Globus pallidus (tissue), 1 donor: ENCODE results near the gene UTP4.
"Not testable (repeated sequence)": the region's sequence is repeated elsewhere in the genome, so short reads cannot be mapped to it uniquely, and the experiment has no call there.

Source experiments
- DNase-seq: peaks from one replicate; pipeline ENCODE4 v3.0.0-alpha.2; 2015; ENCODE audit warnings: low spot score

Gene UTP4

DNA sequence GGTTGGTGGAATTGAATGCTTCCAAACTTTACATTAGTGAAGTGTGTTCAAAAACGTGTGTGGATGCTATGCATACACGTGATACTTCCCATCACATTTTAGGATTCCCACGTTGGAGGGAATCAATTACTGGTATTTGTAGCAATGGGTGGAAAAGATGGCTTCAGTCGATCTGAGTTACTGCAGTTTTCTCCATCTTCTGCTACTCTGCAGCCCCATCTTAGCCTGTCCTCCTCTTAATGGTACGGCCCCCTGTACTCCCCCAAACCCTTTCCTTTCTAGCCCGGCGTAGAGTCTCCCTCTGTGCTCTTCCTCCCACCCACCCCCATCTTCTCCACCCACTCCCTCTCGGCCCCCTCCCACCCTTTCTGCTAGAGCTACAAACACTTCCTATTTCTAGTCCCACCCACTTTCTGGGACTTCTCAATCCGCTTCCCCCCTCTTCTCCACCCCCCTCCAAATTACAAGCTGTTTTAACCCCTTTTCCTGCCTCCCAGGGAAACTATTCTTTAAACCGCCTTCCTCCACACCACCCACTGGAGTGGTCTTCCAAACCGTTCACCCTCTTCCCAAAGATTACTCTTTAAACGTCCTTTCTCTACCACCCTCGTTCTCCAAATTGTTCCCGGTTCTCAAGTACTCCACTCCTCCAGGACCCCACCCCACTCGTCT lies 1.1 kb upstream of the UTP4 start:
- DNase-seq: peak; percentile 34

DNA sequence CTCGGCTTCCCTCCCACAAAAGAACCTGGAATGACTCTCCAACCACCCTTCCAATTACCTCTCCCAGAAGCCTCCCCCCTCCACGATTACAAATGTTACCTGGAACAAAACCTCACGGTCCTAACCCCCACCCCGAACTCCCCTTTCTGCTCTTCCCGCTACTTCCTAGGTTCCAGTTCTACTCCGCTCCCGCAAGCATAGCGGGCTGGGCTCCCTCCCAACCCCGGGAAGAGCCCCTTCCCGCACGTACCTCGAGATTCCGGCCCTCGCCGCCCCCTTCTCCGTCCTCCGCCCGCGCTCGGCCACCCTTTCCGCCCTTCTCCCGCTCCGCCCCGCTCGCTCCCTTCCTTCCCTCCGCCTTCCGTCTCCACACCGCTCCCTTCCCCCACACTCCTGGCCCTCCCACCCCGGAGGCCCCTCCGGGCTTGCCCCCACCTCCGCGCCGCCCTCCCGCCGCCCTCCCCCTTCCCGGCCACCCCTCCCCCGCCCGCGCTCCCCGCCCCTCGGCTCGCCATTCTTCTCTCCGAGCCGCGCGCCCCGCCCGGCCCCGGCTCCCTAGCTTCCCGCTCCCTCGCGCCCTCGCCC lies 518 bp upstream of the UTP4 start:
- peak; percentile 43 for DNase-seq

DNA sequence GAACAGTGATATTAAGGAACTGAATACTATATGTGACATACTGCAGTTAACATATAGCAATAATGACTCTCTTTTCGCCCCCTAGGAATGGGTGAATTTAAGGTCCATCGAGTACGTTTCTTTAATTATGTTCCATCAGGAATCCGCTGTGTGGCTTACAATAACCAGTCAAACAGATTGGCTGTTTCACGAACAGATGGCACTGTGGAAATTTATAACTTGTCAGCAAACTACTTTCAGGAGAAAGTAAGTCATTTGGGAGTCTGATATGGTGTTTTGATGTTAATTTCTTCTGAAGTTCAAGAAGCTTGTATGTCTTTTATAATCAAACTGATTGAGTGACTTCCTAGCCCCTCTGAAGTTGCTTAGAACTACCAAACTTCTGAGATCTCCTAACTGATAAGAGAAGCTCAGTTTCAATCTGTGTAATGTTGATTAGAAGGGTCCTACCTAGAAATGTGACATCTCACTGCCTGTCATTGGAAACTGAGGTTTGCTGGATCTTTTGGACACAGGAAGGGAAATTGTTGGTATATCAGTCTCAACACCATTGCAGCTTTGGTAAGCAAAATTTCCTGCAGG lies 1.0 kb downstream of the UTP4 start:
- no peak for DNase-seq

DNA sequence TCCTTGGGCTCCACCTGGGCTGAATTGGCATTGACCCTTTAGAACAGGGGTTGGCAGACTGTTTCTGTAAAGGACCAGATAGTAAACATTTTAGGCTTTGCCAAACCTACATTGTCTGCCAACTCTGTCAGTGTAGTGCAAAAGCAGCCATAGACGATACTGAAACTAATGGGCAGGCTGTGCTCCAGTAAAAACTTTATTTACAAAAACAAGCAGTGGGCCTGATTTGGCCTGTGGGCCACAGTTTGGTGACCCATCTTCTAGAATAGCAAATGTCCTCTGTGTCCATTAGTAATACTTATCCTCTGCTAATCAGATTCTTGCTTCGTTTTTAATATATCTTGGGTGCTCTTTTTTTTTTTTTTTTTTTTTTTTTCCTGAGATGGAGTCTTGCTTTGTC lies 6.2 kb downstream of the UTP4 start:
- no peak for DNase-seq

DNA sequence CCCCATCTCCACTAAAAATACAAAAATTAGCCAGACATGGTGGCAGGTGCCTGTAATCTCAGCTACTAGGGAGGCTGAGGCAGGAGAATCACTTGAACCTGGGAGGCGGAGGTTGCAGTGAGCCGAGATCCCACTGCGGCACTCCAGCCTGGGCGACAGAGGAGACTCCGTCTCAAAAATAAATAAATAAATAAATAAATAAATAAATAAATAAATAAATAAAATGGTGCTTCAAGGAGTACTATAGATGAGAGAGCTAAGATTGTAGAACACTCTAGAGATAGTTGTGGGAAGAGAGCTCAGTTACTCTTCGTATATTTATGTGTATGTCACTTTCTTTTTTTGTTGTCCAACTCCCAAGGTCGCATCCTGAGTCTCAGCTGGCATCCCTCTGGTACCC lies 7.0 kb downstream of the UTP4 start:
- DNase-seq: not testable (repeated sequence)

DNA sequence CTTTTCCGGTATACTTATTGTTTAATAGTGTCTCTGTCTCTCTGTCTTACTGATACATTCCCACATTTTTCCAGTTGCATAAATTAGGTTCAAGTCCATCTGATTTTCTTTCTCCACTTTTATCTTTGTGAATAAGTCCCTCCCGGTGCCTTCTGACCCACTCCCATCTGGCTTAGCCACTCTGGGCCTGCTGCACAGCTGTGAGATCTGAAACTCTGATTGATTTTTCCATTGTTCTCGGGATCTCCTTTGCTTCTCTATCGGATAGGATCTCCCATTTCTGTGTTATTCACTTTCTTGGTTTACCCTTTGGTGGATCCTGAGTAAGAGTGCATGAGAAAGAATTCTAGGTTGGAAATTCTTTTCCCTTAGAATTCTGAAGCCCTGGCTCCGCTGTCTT lies 8.6 kb downstream of the UTP4 start:
- DNase-seq: no peak

DNA sequence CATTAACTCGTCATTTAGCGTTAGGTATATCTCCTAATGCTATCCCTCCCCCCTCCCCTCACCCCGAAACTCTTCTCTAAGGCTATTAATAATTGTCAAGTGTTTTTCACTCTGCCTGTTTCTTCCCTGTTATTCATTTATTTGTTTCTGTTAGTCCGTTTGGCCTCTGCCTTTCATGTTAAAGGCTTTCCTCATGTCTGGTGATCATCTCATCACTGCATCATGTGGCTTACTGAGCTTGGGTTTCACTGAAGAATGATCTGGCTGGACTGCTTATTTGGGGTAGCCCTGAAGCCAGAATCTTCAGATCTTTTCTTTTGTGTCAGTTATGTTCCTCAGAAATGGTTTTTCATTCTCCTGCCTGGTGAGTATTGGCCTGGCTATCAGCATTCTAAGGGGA lies 9.5 kb downstream of the UTP4 start:
- no peak for DNase-seq

DNA sequence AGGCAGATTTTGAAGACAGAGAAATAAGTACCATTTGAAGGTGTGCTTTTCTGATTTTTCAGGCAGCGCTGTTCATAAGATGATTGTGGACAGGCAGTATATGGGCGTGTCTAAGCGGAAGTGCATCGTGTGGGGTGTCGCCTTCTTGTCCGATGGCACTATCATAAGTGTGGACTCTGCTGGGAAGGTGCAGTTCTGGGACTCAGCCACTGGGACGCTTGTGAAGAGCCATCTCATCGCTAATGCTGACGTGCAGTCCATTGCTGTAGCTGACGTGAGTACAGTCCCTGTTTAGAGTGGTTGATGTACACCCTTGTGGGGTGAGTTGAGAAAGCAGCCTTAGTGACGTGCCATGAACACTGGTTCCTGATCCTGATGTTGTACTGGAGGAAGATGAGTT lies 10.7 kb downstream of the UTP4 start:
- DNase-seq: no peak

DNA sequence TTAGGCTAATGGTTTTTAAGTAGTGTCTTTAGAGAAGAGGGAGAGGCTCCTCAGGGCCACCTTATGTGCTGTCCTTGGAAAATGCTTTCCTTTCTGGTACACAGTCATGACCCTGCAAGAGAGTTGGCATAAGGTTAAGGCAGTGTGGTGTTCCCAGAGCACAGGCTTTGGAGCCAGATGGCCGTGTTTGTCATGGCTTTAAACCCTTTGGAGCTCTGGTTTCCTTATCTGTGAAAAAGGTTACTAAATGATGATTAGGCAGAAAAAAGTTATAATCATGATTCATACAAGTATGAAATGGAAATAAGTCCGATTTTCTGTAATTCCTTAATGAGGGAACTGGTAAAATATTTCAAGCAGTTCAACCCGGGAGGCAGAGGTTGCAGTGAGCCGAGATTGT lies 13.2 kb downstream of the UTP4 start:
- DNase-seq: no peak

DNA sequence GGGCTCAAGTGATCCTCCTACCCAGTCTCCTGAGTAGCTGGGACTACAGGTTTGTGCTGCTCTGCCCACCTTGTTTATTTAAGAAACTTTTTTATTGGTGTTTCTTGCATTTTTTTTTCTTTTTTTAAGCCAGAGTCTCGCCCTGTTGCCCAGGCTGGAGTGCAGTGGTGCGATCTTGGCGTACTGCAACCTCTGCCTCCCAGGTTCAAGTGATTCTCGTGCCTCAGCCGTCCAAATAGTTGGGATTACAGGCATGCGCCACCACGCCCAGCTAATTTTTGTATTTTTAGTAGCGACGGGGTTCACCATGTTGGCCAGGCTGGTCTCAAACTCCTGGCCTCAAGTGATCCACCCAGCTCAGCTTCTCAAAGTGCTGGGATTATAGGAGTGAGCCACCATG lies 17.2 kb downstream of the UTP4 start:
- not testable (repeated sequence) for DNase-seq

DNA sequence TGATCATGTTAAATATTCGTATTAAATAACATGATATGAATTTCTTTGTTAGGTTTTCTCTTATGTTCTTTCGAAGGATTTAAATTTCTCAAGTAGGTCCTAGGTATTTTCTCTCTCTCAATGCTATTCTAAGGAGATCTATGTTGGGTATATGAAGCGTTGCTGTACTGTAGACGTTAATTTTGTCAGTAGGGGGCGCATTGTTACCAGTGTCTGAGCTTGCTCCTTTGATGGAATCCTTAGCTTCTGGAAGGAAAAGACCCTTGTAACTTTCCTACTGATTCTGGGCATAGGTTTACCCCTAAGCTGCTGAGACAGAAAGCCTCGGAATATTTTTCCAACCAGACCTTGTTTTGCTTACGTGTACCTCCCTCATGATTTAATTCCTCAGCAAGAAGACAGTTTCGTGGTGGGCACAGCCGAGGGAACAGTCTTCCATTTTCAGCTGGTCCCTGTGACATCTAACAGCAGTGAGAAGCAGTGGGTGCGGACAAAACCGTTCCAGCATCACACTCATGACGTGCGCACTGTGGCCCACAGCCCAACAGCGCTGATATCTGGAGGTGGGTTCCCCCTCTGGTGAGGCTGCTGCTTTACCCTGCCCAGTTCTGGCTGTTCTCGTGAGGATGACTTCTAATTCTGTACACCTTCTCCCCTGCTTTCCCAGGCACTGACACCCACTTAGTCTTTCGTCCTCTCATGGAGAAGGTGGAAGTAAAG lies 17.9 kb downstream of the UTP4 start:
- peak; percentile 69 for DNase-seq

DNA sequence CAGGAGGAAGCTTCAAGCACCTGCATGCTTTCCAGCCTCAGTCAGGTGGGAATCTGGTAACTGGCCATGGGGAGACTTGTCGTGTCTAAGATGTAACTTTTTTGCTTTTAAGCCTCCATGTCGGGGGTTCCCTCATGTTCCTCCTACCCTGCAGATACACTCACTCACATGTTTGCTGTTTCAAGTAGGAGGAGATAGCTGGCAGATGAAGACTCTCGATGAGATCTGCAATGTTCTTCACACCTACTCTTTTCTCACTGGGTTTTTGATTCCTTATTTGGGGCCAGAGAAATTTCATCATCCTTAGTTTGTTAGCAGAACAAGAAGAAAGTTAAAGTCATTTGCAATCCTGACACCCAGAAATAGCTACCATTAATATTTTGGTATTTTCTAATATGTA lies 24.7 kb downstream of the UTP4 start:
- DNase-seq: no peak

DNA sequence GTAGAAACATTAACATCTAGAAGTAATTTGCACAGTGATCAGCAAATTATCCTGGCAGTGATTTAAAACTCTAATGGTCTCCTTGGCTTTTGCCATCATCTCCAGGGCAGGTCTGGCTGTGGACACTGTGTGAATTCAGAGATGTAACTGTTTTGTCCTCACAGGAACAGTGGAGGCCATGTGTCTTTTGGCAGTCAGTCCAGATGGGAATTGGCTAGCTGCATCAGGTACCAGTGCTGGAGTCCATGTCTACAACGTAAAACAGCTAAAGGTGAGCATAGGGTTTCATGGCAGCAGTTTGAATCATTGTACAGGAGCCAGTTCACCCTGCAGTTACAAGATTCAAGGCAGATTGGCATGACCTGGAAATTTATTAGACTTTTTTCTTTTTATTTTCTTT lies 27.7 kb downstream of the UTP4 start:
- DNase-seq: no peak

DNA sequence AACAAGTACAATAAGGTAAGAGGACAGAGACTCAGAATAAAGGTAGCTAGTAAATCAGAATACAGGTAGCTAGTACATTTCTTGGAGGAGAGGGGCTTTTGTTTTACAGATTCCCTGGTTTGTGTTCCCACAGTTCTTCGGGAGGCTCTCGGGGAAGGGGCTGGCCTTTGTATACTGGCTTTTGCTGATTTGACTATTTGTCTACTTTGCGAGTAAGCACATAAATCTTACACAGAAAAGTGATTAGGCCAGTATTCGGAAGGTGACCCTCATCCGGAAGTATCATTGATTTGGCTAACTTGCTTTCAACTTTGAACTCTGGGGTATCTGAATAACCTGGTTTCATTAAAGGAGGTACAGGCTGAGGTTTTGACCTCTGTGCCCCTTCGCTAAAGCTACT lies 33.1 kb downstream of the UTP4 start:
- DNase-seq: no peak

DNA sequence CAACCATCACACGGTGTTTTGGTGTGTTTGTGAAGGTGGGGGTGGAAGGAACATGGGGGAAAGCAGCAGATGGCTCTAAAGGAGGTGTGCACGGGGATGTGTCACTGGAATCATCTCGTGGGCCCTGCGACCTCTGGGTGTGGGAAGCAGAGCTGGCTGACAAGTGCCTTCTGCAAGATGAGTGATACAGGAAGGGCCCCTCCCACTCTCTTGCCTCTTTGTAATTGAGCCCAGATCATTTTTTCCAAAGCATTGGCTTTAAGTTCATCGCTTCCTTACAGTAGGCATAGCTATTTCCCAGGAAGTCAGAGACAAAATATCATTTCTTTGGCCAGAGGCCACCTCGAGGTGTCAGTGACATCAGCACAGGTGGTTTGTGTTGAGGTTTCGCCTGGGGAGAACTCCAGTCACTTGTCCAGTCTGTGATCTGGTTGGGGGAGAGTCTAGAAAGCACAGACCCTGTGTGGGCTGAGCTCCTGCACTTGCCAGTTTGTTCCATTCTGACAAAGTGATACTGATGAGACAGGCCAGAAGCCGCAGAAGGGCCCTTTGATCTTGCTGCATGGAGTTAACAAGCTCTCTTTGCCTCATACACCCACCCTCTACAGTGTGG lies 33.9 kb downstream of the UTP4 start:
- DNase-seq: no peak

DNA sequence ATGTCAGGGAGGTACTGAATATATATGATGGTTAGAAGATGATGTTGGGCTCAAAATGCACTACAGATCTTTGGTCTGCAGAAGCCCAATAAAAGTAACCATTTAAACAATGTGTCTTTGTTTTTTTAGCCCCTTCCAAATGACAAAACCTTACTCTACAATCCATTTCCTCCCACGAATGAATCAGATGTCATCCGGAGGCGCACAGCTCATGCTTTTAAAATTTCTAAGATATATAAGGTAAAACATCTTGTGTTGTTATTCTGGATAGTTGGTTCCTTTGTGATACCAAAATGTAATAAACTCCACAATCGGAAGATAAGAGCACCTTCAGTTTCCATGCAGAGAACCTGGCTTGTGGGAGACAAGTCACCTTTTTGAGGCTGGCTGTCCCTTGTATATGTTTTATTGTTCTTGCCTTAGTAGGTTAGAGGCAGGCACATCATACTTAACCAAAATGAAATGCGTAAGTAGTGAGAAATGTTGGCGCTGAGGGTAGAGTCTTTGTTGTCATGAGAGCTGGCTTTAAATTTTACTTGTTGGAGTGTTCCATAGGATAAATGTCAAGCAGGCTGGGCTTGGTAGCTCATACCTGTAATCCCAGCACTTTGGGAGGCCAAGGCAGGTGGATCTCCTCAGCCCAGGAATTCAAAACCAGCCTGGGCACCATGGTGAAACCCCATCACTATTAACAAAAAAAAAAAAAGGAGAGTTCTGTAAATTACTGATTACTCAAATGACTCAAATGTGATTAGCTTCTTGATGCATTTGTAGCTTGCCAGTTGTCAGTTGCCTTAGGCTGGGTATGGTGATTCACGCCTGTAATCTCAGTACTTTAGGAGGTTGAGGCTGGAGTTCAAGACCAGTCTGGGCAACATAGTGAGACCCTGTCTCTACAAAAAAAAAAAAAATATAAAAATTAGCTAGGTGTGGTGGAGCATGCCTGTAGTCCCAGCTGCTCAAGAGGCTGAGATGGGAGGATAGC lies 34.8 kb downstream of the UTP4 start:
- DNase-seq: no peak

DNA sequence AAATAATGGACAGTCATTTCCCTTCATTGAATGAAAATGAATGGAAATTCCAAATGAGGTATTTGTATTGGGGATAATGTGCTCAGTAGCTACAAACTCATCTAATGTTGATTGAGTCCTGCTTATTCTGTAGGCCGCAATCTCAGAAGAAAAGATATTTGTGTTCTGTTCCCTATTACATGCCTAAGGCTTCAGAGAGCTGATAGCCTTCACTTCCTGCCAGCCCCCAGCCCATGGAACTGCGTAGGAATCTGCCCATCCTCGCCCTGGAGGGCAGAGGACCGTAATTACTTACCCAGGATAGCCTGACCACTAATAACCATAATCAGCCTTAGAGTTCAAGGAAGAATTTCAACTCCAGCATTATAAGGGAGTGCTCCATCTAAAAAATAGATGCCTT lies 36.6 kb downstream of the UTP4 start:
- DNase-seq: no peak

DNA sequence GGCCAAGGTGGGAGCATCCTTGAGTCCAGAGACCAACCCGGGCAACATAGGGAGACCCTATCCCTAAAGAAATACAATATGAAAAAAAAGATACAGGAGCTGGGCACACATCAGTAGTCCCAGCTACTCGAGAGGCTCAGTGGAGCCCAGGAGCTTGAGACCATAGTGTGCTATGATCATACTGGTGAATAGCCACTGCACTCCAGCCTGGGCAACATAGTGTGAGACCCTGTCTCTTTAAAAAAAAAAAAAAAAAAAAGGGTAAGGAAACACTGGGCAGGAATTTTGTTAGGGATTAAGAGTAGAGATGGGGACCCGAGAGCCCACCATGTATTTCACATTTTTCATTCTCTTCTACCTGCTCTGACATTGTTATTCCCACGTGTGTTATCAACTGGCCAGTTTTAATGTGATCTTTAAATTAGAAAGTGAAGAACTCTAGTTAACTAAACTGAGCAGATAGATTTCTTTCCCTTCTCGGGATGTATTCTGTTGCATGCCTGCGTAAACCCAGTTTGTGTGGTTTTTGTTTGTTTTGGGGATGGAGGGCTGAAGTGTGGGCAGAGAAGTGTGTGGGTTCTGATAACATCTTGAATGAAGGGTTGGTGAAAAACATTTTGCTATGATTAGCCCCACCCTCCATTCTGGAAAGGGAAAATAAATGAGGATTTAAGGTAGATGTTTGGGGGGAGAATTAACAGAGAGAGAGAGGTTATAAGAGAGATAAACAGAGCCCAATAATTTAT lies 37.3 kb downstream of the UTP4 start:
- DNase-seq: no peak

DNA sequence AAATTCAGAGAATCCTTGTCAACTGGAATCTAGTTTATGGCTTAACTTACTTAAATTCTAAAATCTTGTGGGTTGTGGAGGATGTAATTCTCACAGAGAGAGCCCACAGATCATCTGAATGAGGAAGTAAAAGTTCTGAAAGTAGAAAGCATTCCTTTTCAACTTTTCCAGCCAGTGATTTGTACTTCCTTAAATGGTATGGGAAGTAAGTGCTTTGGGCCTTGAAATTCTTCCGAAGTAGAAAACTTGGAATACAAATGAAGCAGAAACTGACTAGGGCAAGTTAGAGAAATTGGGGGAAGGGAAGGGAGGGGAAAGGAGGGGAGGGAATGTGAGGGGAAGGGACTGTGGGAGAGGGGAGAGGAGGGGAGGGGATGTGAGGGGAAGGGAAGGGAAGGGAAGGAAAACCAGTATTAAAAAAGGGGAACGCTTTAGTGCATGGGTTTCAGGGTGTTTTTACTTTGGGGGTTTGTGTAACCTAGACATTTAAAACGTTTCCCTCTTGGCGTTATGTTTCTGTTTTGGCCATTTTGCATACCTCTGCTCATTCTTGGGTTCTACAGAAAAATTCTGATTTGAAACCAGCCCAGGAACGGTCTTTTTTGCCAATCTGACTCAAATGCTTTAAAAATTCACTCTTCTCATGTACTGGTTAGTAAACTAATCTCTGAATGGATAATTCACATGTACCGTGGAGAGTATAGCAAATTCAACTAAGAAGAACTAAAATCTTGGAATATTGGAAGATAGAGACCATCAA lies 39.1 kb downstream of the UTP4 start:
- DNase-seq: peak; percentile 27
